ENCODE results near the gene USP3. TPM values are rescaled to one million over a fixed set of nuclear protein-coding genes. Genes with fewer than 3 reads are reported as not detected.
A peak's percentile ranks its signal among the peaks of the same experiment; 100 is the strongest.

USP3 gene
- total and polyA plus RNA-seq, 3 donors from 2014 or later = 23.2 to 43.1 (median 38.5) TPM

DNA sequence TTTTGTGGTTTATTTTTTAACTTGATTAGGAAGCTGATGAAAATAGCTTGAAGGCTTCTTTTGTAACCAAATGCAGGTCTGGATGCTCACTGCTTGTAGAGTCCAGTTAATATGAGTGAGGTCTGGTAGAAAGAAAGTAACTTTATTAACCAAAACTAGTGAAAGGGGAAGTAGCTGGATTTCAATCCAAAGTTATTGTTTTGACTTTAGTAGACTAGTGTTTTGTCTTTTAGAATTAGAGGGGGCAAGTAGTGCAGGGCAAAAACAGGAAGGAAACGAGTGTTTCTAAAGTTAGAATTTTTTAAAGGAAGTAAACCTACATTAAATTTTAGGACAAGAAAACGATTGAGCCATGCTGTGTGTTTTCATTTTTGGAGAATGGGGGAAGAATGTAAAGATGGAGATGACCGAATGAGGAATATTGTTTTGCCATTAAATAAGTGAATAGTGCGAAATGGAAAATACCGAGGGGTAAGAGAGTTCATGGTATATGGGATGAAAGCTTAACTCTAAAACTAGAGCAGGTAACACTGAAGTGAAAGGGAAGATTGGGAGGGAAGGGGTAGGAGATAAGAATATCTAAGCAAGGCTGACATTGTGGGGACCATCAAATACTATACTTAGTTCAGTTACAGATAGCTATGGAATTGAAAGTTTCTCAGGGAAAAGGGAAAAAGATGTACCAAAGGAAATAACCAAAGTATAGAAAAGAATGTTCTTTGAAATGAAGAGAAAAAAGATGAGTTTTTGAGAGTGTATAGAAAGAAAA, 40.0 kb downstream of the USP3 start:
- TF ChIP-seq, protein P1, sequence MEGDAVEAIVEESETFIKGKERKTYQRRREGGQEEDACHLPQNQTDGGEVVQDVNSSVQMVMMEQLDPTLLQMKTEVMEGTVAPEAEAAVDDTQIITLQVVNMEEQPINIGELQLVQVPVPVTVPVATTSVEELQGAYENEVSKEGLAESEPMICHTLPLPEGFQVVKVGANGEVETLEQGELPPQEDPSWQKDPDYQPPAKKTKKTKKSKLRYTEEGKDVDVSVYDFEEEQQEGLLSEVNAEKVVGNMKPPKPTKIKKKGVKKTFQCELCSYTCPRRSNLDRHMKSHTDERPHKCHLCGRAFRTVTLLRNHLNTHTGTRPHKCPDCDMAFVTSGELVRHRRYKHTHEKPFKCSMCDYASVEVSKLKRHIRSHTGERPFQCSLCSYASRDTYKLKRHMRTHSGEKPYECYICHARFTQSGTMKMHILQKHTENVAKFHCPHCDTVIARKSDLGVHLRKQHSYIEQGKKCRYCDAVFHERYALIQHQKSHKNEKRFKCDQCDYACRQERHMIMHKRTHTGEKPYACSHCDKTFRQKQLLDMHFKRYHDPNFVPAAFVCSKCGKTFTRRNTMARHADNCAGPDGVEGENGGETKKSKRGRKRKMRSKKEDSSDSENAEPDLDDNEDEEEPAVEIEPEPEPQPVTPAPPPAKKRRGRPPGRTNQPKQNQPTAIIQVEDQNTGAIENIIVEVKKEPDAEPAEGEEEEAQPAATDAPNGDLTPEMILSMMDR (IDR thresholded peaks at IDR 0.05) = no peak
- TF ChIP-seq POLR2A (IDR thresholded peaks at IDR 0.05) = no peak
- WGBS, 2 donors = 80 to 83% methylated on average over 5 of the region's 5 CpGs
- no peaks in the 10 kb centered on the region for H3K9me3 ChIP-seq
- H3K27ac ChIP-seq = no peak overlapping the region
- H3K4me3 ChIP-seq = no peak overlapping the region
- H3K27me3 ChIP-seq = no peaks in the 10 kb centered on the region
- intact Hi-C loops (cut with DNase I; ENCODE audit: low total_unique reads) = no loop called here
- no peak for DNase-seq
- no peaks in the 10 kb centered on the region for H3K36me3 ChIP-seq (ENCODE audit: low read depth, missing control alignments)
- H3K4me1 ChIP-seq = no peaks in the 10 kb centered on the region

DNA sequence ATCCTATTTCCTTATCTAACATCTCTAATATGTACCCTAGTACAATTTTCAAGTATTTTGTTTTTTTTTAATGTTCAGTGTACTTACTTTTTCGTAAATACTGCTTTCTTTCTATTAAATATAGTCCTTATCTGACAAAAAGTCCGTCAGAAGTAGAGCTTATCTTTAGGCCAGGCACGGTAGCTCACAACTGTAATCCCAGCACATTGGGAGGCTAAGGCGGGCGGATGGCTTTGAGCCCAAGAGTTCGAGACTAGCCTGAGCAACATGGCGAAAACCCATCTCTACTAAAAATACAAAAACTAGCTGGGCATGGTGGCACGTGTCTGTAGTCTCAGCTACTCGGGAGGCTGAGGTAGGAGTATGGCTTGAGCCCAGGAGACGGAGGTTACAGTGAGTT, 41.1 kb downstream of the USP3 start:
- 92% methylated on average over 10 of the region's 10 CpGs for WGBS, 2 donors
- Histone ChIP-seq H3K4me3 (no peak overlapping the region), H3K27ac (no peak overlapping the region), H3K36me3 (ENCODE audit: low read depth, missing control alignments) (no peaks in the 10 kb centered on the region), H3K27me3 (no peaks in the 10 kb centered on the region), H3K4me1 (no peaks in the 10 kb centered on the region), H3K9me3 (no peaks in the 10 kb centered on the region)
- intact Hi-C loops (cut with DNase I; ENCODE audit: low total_unique reads) = no loop called here
- TF ChIP-seq, protein P1 (IDR thresholded peaks at IDR 0.05) = no peak
- TF ChIP-seq POLR2A (IDR thresholded peaks at IDR 0.05) = no peak
- DNase-seq = no peak

DNA sequence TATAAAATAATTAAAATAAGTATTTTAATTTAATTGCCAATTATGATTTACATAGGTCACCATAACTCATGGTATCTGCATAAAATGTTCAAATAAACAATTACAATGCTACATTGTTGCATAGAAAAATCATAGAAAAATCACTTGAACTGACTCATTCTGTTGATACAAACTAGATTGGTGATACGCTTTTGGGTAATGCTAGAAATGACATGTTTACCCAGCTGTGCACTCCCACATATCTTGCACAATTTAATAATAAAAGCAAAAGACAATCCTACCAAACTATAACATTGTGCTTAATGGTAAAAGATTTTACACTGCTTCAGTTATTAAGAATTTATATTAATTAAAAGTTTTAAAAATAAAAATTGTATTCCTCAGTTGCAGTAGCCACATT, 47.0 kb downstream of the USP3 start:
- 38 to 61% methylated on average over 1 of the region's 1 CpG for WGBS, 2 donors
- Histone ChIP-seq H3K4me1 (peaks cover 5% of the 10 kb centered on the region), H3K27me3 (no peaks in the 10 kb centered on the region), H3K27ac (no peak overlapping the region), H3K36me3 (ENCODE audit: low read depth, missing control alignments) (no peaks in the 10 kb centered on the region), H3K4me3 (no peak overlapping the region), H3K9me3 (no peaks in the 10 kb centered on the region)
- DNase-seq = no peak
- intact Hi-C loops (cut with DNase I; ENCODE audit: low total_unique reads) = no loop called here
- TF ChIP-seq, protein P1 (IDR thresholded peaks at IDR 0.05) = no peak
- no peak for TF ChIP-seq POLR2A (IDR thresholded peaks at IDR 0.05)

DNA sequence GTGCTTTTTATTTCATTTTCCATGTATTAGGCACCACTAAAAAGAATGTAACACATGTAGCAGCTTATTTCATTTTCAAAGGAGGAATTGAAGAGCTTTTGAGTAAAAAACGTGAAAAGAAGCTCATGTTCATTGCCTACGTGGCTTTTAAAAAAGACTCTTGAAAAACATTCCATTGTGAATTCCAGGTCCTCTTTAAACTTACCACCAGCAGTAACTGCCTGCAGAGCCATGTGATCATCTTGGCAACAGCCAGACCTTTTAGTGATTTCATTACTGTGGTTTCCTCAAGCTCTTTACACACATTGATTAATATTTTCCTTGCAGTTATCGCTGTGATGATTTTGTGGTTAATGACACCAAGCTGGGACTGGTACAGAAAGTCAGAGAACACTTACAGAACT, 49.0 kb downstream of the USP3 start:
- 31 to 43% methylated on average over 3 of the region's 3 CpGs for WGBS, 2 donors
- peak; percentile 42 for DNase-seq
- H3K4me1 ChIP-seq = peaks cover 5% of the 10 kb centered on the region

More for the DNA sequence above, 49.0 kb downstream of the USP3 start:
- Histone ChIP-seq H3K27me3 (no peaks in the 10 kb centered on the region), H3K27ac (peak overlapping the region in 1 of 2 donors; percentile 63), H3K9me3 (no peaks in the 10 kb centered on the region), H3K4me3 (no peak overlapping the region), H3K36me3 (ENCODE audit: low read depth, missing control alignments) (no peaks in the 10 kb centered on the region)
- no peak for TF ChIP-seq POLR2A (IDR thresholded peaks at IDR 0.05)
- TF ChIP-seq, protein P1 (IDR thresholded peaks at IDR 0.05) = no peak
- intact Hi-C loops (cut with DNase I; ENCODE audit: low total_unique reads) = no loop called here

All from testis (tissue), 3 donors.